VCaP (cell line): ENCODE data around the gene MRPL32.

Experiments used
- H3K27ac ChIP-seq: fragments of 450-650 bp; 2 replicates; pipeline ENCODE4 v1.5.1; 2017
- CTCF ChIP-seq: fragments of 450-650 bp; conservative IDR thresholded peaks from 2 replicates; pipeline ENCODE4 v1.5.1; 2017; ENCODE audit warnings: mild to moderate bottlenecking, moderate library complexity

Gene MRPL32

GRCh38 chr7:42939457-42940240 lies 7.5 kb downstream of the MRPL32 start:
- TF ChIP-seq CTCF: no peak
- no peak overlapping the region for H3K27ac ChIP-seq

- peak; percentile 99 for TF ChIP-seq CTCF
- no peak overlapping the region for H3K27ac ChIP-seq
These were observed 9.0 kb downstream of the MRPL32 start for GRCh38 chr7:42940985-42941847.

- TF ChIP-seq CTCF: no peak
- no peak overlapping the region for H3K27ac ChIP-seq
These were observed 13.8 kb downstream of the MRPL32 start for GRCh38 chr7:42945821-42946626.

GRCh38 chr7:42946627-42946950 lies 14.4 kb downstream of the MRPL32 start:
- no peak overlapping the region for H3K27ac ChIP-seq
- no peak for TF ChIP-seq CTCF

- TF ChIP-seq CTCF: no peak
- H3K27ac ChIP-seq: no peak overlapping the region
These were observed 15.3 kb downstream of the MRPL32 start for GRCh38 chr7:42947521-42947920.

GRCh38 chr7:42950417-42950816 lies 18.2 kb downstream of the MRPL32 start:
- no peak overlapping the region for H3K27ac ChIP-seq
- TF ChIP-seq CTCF: no peak

- no peak overlapping the region for H3K27ac ChIP-seq
- TF ChIP-seq CTCF: no peak
These were observed 20.2 kb downstream of the MRPL32 start for GRCh38 chr7:42952328-42952727.
